Osteocyte (in vitro differentiated cells): ENCODE data around the gene LFNG. TPM values are rescaled to one million over a fixed set of nuclear protein-coding genes. Genes with fewer than 3 reads are reported as not detected.

Experiments
- DNase-seq: peaks from one replicate; pipeline ENCODE4 v3.0.0; 2021; ENCODE audit warnings: mixed read lengths; ENCODE audit not compliant: unreplicated experiment; ENCODE audit errors: extremely low spot score
- H3K27ac Mint-ChIP-seq: one replicate; pipeline ENCODE4 v1.8.0; 2021; ENCODE audit warnings: mild to moderate bottlenecking, mixed read lengths; ENCODE audit not compliant: unreplicated experiment
- H3K27me3 Mint-ChIP-seq: one replicate; pipeline ENCODE4 v1.8.0; 2021; ENCODE audit warnings: mixed read lengths; ENCODE audit not compliant: unreplicated experiment
- H3K36me3 Mint-ChIP-seq: one replicate; pipeline ENCODE4 v1.8.0; 2021; ENCODE audit warnings: mixed read lengths; ENCODE audit not compliant: unreplicated experiment
- H3K4me1 Mint-ChIP-seq: one replicate; pipeline ENCODE4 v1.8.0; 2021; ENCODE audit warnings: mixed read lengths; ENCODE audit not compliant: unreplicated experiment
- H3K4me3 Mint-ChIP-seq: one replicate; pipeline ENCODE4 v1.8.0; 2021; ENCODE audit warnings: mild to moderate bottlenecking, moderate library complexity, mixed read lengths; ENCODE audit not compliant: unreplicated experiment
- H3K9me3 Mint-ChIP-seq: one replicate; pipeline ENCODE4 v1.8.0; 2021; ENCODE audit warnings: mixed read lengths; ENCODE audit not compliant: unreplicated experiment
- total RNA-seq: library from RNA; stranded (reverse); gene quantifications from 2 replicates; pipeline ENCODE4 v1.2.1, GENCODE V29; 2021
- TF ChIP-seq, protein P1 (sequence below): fragments of 200-600 bp; sonication (generic); IDR thresholded peaks from 2 replicates; pipeline ENCODE4 v1.5.0; 2021; ENCODE audit warnings: antibody characterized with exemption, mild to moderate bottlenecking, moderate library complexity

The LFNG gene
- total RNA-seq, 1 donor from 2014 or later, result 23.3 TPM

DNA sequence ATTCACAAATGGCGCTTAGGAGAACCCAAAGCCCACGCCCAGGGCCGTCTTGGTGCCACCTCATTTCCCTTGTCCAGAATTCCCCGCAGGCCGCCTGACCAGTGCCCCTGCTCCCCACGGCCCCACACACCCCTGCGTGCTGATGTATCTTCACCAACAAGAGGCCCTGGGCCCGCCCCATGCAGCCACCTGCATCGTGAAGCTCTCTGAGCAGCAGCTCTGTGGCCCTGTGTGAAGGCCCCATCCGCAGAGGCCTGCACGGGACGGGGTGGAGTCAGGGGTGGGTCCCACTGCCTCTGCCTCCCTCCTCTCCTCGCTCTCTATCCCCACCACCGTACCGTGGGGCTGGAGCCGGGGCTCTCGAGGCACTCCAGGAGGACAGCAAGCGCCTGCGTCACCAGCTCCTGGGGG lies 21.1 kb downstream of the LFNG start:
- Mint-ChIP-seq H3K4me1 (no peaks in the 10 kb centered on the region), H3K4me3 (no peak overlapping the region), H3K36me3 (peaks cover 8% of the 10 kb centered on the region), H3K9me3 (no peaks in the 10 kb centered on the region), H3K27ac (no peak overlapping the region), H3K27me3 (no peaks in the 10 kb centered on the region)
- peak; percentile 84 for DNase-seq
- TF ChIP-seq, protein P1, sequence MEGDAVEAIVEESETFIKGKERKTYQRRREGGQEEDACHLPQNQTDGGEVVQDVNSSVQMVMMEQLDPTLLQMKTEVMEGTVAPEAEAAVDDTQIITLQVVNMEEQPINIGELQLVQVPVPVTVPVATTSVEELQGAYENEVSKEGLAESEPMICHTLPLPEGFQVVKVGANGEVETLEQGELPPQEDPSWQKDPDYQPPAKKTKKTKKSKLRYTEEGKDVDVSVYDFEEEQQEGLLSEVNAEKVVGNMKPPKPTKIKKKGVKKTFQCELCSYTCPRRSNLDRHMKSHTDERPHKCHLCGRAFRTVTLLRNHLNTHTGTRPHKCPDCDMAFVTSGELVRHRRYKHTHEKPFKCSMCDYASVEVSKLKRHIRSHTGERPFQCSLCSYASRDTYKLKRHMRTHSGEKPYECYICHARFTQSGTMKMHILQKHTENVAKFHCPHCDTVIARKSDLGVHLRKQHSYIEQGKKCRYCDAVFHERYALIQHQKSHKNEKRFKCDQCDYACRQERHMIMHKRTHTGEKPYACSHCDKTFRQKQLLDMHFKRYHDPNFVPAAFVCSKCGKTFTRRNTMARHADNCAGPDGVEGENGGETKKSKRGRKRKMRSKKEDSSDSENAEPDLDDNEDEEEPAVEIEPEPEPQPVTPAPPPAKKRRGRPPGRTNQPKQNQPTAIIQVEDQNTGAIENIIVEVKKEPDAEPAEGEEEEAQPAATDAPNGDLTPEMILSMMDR, result no peak

DNA sequence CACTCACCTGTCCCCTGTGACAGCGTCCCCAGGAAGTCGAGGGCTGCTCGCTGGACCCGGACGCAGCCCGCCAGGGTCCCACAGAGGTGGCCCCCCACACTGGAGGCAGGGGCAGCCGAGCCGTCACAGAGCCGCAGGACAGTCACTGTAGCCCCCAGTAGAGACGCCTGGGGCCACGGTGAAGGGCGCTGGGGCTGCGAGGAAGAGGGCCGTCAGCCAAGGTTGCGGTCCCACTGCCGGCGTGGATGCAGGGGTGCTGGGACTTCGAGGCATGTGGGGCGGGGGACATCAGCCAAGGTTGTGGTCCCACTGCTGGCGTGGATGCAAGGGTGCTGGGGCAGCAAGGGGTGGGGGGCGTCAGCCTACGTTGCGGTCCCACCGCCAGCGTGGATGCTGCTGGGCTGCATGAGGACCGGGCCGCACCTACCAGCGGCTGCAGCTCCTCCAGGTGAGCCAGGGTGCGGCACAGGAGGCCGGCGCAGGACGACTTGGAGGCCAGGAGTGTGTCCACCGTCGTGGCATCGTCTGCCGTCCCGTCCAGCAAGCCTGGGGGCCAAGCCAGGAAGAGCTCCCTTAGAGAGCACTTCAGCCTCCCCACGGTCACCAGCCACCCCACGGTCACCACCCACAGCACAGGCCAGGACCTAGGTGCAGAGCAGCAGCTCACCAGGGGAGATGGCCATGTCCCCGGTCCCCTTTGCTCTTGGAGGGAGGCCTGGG lies 21.9 kb downstream of the LFNG start:
- peaks cover 8% of the 10 kb centered on the region for H3K36me3 Mint-ChIP-seq

DNA sequence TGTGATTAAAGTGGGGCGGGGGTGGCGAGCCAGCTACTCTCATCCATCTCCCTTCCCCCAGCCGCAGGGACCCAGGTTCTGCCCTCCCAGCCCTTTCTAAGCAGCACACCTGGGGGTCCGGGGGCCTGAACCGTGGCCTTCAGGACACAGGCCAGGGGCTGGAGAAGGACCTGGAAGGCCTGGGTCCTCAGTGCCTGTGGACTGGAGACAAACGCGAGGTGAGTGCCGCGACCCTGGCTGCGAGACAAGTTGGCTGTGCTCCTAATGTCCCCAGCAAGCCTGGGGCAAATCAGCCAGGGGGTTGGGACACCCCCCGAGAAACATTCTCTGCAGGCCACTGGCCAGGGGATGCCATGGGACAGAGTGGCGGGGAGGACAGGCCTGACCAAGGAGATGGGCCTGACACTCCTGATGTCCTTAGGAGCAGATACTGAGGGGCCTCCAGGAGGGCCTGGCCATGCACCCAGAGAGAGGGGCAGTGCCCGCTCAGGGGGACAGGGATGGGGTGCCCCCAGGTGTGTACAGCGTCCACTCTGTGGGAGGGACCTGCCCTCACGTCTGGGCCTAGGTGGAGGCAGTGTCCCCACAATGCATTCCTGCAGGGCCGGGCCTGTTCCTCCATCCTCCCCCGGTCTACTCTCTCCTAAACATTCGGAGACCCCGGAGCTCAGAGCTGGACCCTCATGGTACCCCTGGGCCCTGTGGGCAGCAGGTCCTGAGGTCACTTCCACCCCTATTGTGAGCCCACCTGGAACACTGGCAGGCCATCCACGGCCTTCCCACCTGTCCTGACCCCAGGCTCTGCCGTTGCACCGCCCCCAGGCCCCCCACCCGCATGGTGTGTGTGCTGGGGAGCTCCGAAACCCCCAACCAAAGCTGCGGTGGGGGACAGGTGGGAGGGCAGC lies 22.7 kb downstream of the LFNG start:
- peaks cover 14% of the 10 kb centered on the region for H3K36me3 Mint-ChIP-seq
- H3K4me3 Mint-ChIP-seq, result no peak overlapping the region
- no peaks in the 10 kb centered on the region for H3K4me1 Mint-ChIP-seq
- H3K9me3 Mint-ChIP-seq, result no peaks in the 10 kb centered on the region
- TF ChIP-seq, protein P1, result no peak
- H3K27me3 Mint-ChIP-seq, result no peaks in the 10 kb centered on the region
- DNase-seq, result no peak
- no peak overlapping the region for H3K27ac Mint-ChIP-seq

More for the DNA sequence above, 21.9 kb downstream of the LFNG start:
- TF ChIP-seq, protein P1, result no peak
- DNase-seq, result no peak
- no peaks in the 10 kb centered on the region for H3K27me3 Mint-ChIP-seq
- no peak overlapping the region for H3K4me3 Mint-ChIP-seq
- H3K4me1 Mint-ChIP-seq, result no peaks in the 10 kb centered on the region
- H3K9me3 Mint-ChIP-seq, result no peaks in the 10 kb centered on the region
- no peak overlapping the region for H3K27ac Mint-ChIP-seq

DNA sequence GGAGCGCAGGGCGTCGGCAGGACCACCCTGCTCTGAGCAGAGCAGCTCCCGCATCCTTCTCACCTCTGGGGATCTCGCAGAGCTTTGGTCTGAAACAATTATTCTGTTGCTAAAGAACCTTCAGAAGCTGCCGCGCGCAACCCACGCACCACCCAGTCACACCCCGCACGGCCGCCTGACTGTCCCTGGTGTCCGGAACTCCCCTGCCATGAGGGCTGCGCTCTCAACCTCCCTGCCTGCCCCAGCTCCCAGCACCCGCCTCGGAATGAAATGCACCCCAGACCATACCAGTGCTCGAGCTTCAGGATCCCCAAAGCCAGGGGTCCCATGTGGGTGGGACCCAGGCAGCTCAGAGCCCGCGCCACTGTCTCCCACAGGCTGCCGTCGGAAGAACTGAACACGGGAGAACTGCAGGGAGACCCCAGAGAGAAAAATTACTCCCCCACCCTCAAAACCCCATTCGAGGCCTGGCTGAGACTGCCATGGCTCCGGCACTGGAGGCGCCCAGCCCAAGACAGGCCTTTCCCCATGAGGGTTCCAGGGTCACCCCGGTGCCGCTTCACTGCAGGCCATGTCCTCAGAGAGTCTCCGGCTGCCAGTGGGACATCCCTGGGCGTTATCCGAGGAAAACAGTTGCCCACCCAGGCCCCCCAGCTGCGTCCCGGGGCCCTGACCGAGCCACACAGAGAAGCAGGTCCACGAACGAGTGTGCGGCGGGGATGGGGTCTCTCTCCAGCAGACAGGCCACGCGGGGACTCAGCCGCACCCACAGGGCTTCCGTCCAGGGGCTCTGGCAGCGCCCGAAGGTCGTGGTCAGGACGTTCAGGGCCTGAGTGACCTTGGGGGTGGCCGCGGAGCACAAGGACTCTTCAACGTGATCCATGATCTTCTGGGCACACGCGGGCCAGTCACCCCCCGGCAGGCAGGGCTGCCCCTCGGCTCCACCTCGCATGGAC lies 23.6 kb downstream of the LFNG start:
- Mint-ChIP-seq H3K9me3 (no peaks in the 10 kb centered on the region), H3K4me3 (no peak overlapping the region), H3K27me3 (no peaks in the 10 kb centered on the region), H3K27ac (no peak overlapping the region), H3K4me1 (no peaks in the 10 kb centered on the region), H3K36me3 (peaks cover 22% of the 10 kb centered on the region)
- TF ChIP-seq, protein P1, result no peak
- DNase-seq, result no peak
